HEK293T (cell line): Measurements from ENCODE around the gene GSTA5.
"Not testable (repeated sequence)": the region's sequence is repeated elsewhere in the genome, so short reads cannot be mapped to it uniquely, and the experiment has no call there.

Experiments used
- ARNT ChIP-seq: fragments of 450-650 bp; IDR thresholded peaks from 2 replicates; pipeline ENCODE4 v1.6.1; 2017; ENCODE audit warnings: mild to moderate bottlenecking
- BHLHE40 ChIP-seq: fragments of 450-650 bp; IDR thresholded peaks from 2 replicates; pipeline ENCODE4 v1.6.1; 2016; ENCODE audit warnings: mild to moderate bottlenecking, moderate library complexity, borderline replicate concordance
- CTBP1 ChIP-seq: fragments of 450-650 bp; IDR thresholded peaks from 2 replicates; pipeline ENCODE4 v1.6.1; 2016; ENCODE audit warnings: borderline replicate concordance
- ELF4 ChIP-seq: fragments of 450-650 bp; IDR thresholded peaks from 2 replicates; pipeline ENCODE4 v1.6.1; 2017; ENCODE audit warnings: antibody characterized with exemption
- FOXA1 ChIP-seq: fragments of 450-650 bp; IDR thresholded peaks from 2 replicates; pipeline ENCODE4 v1.6.1; 2016; ENCODE audit warnings: mild to moderate bottlenecking
- FOXK2 ChIP-seq: fragments of 450-650 bp; IDR thresholded peaks from 2 replicates; pipeline ENCODE4 v1.6.1; 2016; ENCODE audit warnings: mild to moderate bottlenecking
- FOXM1 ChIP-seq: fragments of 450-650 bp; IDR thresholded peaks from 2 replicates; pipeline ENCODE4 v1.6.1; 2017; ENCODE audit warnings: mild to moderate bottlenecking, borderline replicate concordance
- HDGF ChIP-seq: fragments of 450-650 bp; IDR thresholded peaks from 2 replicates; pipeline ENCODE4 v1.6.1; 2017; ENCODE audit warnings: antibody characterized with exemption, borderline replicate concordance
- NFRKB ChIP-seq: fragments of 450-650 bp; IDR thresholded peaks from 2 replicates; pipeline ENCODE4 v1.6.1; 2016; ENCODE audit warnings: mild to moderate bottlenecking, moderate library complexity
- SP1 ChIP-seq: fragments of 450-650 bp; IDR thresholded peaks from 2 replicates; pipeline ENCODE4 v1.6.1; 2017
- ZNF384 ChIP-seq: fragments of 450-650 bp; IDR thresholded peaks from 2 replicates; pipeline ENCODE4 v1.6.1; 2016

- TF ChIP-seq FOXA1, BHLHE40, ELF4, FOXM1, CTBP1, HDGF, ARNT, SP1, NFRKB, FOXK2, ZNF384: not testable (repeated sequence)
These were observed 28.3 kb upstream of the GSTA5 start for GRCh38 chr6:52868899-52869298.
